GM12878 (cell line): ENCODE results near the gene CLEC16A. TPM values are rescaled to one million over a fixed set of nuclear protein-coding genes. Genes with fewer than 3 reads are reported as not detected.

ENCODE experiments used
- ATAC-seq: fragments of 200-7000 bp; cut with Tn5 transposase; 3 replicates; pipeline ENCODE4 v1.9.1; 2020; ENCODE audit warnings: mild to moderate bottlenecking, moderate library complexity
- BruUV-seq: library from RNA; stranded (reverse); fragments of 400-500 nt; replicated peaks from 2 replicates; lab custom pipeline; 2021; lab: Mats Ljungman, UMichigan
- CTCF ChIA-PET: fragments of 300-600 bp; sonication (Branson Sonifier 250); formaldehyde crosslinking; extraction: SDS; loops from one replicate; lab custom pipeline; 2021; ENCODE audit warnings: inconsistent platforms; lab: Yijun Ruan, JAX
- POLR2A ChIA-PET: fragments of 350-600 bp; formaldehyde crosslinking; extraction: SDS; loops from one replicate; lab custom pipeline; 2021; ENCODE audit warnings: inconsistent platforms; lab: Charles Lee
- RAD21 ChIA-PET: fragments of 300-600 bp; sonication (Branson Sonifier 250); formaldehyde crosslinking; loops from one replicate; lab custom pipeline; 2023; ENCODE audit warnings: antibody characterized with exemption; ENCODE audit not compliant: unreplicated experiment; lab: Charles Lee
- SMC1A ChIA-PET: fragments of 300-600 bp; sonication (Branson Sonifier 250); formaldehyde crosslinking; loops from one replicate; lab custom pipeline; 2023; ENCODE audit not compliant: unreplicated experiment, uncharacterized antibody; lab: Charles Lee
- DNase-seq: peaks from one replicate; pipeline ENCODE4 v3.0.0-alpha.2; 2011; ENCODE audit warnings: low read depth, low spot score
- FAIRE-seq: peaks from 3 replicates; lab custom pipeline; 2011; peaks lifted over from hg19 to GRCh38; lab: Jason Lieb, UNC
- H2AFZ ChIP-seq: 2 replicates; pipeline ENCODE4 v1.6.0; 2011; ENCODE audit warnings: low read depth, low read length, control low read depth; ENCODE audit not compliant: control insufficient read depth
- H3K27ac ChIP-seq: 2 replicates; pipeline ENCODE4 v1.5.1; 2011; ENCODE audit warnings: control low read depth; ENCODE audit not compliant: control insufficient read depth, insufficient read depth
- H3K27me3 ChIP-seq, 2 experiments: replicated peaks in 1 of 2; 2 replicates each; pipeline versions ENCODE4 v1.6.0 to v1.6.1; 2011; ENCODE audit warnings: low read length in 1 of 2; ENCODE audit not compliant: control insufficient read depth in 2 of 2, insufficient read depth in 2 of 2
- H3K36me3 ChIP-seq, 2 experiments: 2 replicates each; pipeline ENCODE4 v1.5.1; 2011; ENCODE audit warnings: low read length in 1 of 2; ENCODE audit not compliant: control insufficient read depth in 2 of 2, insufficient read depth in 2 of 2
- H3K4me1 ChIP-seq: 2 replicates; pipeline ENCODE4 v1.6.1; 2011; ENCODE audit warnings: mild to moderate bottlenecking, low read length, moderate library complexity, mixed read lengths; ENCODE audit not compliant: control insufficient read depth, insufficient read depth
- H3K4me2 ChIP-seq: 2 replicates; pipeline ENCODE4 v1.6.0; 2011; ENCODE audit warnings: control low read depth; ENCODE audit not compliant: control insufficient read depth, insufficient read depth
- H3K4me3 ChIP-seq: fragments of 200-600 bp; sonication (generic); 2 replicates; pipeline ENCODE4 v1.5.1; 2016
- H3K79me2 ChIP-seq: 2 replicates; pipeline ENCODE4 v1.6.0; 2011; ENCODE audit warnings: low read length; ENCODE audit not compliant: control insufficient read depth, insufficient read depth
- H3K9ac ChIP-seq: 2 replicates; pipeline ENCODE4 v1.8.0; 2011; ENCODE audit warnings: low read length, control low read depth, mixed read lengths; ENCODE audit not compliant: control insufficient read depth, insufficient read depth
- H3K9me3 ChIP-seq: replicated peaks from 3 replicates; pipeline ENCODE4 v1.5.1; 2011; ENCODE audit warnings: mild to moderate bottlenecking, low read length; ENCODE audit not compliant: control insufficient read depth, insufficient read depth
- H4K20me1 ChIP-seq: 2 replicates; pipeline ENCODE4 v1.6.0; 2011; ENCODE audit not compliant: control insufficient read depth, insufficient read depth
- BACH1 ChIP-seq: fragments of 450-650 bp; IDR thresholded peaks from 2 replicates; pipeline ENCODE4 v1.6.1; 2017; ENCODE audit warnings: mild to moderate bottlenecking, borderline replicate concordance
- TBL1XR1 ChIP-seq: IDR thresholded peaks from 2 replicates; pipeline ENCODE4 v1.6.1; 2012; ENCODE audit warnings: low read depth, low read length, improper control_type of control experiment
- WGBS: methylation state at CpG from one replicate; pipeline ENCODE4 v1.1.6; 2016; ENCODE audit warnings: low lambda C conversion rate; ENCODE audit not compliant: insufficient replicate concordance, insufficient coverage; ENCODE audit errors: missing lambda C conversion rate; 5-methylcytosine and 5-hydroxymethylcytosine counted together
- in situ Hi-C: fragments of 300-500 bp; cut with MboI; formaldehyde crosslinking; loops from 9 replicates; pipeline ENCODE4 v1.14.3; 2018; ENCODE audit warnings: mixed read lengths
- intact Hi-C: fragments of 100-400 bp; cut with micrococcal nuclease; formaldehyde crosslinking; loops from one replicate; pipeline ENCODE4 v1.14.2; 2022; ENCODE audit not compliant: unreplicated experiment
- polyA plus RNA-seq, 11 experiments: library from polyadenylated mRNA; depleted of rRNA in 4 of 11; unstranded in 6 of 11; stranded (reverse) in 5 of 11; fragments of >200 nt; fragmentation: Nextera tagmentation in 4 of 11; fragmentation: Illumina TruSeq in 1 of 11; extraction: Ambion mirVana in 4 of 11; extraction: Trizol in 1 of 11; gene quantifications; 1 replicate in 1 of 11; 2 replicates in 10 of 11; pipeline versions ENCODE4 v1.2.1 to v1.2.3, GENCODE V29; 2011 to 2016; ENCODE audit warnings: inconsistent platforms in 2 of 11, missing spikeins in 2 of 11, low read depth in 1 of 11
- total RNA-seq, 4 experiments: library from RNA; depleted of rRNA in 3 of 4; stranded (reverse); fragments of >200 nt in 3 of 4; fragmentation: Illumina TruSeq in 1 of 4; extraction: Trizol in 1 of 4; gene quantifications; 2 replicates each; pipeline versions ENCODE4 v1.2.1 to v1.2.3, GENCODE V29; 2013 to 2021
- TF ChIP-seq, protein P1 (sequence below): IDR thresholded peaks from 2 replicates; pipeline ENCODE4 v1.6.1; 2011; ENCODE audit warnings: borderline replicate concordance, low read depth, mild to moderate bottlenecking, moderate library complexity, mixed read lengths, low read length; ENCODE audit not compliant: insufficient read depth; ENCODE audit errors: extremely low read length
- TF ChIP-seq, protein P2 (sequence below): fragments of 150-350 bp; IDR thresholded peaks from 2 replicates; pipeline ENCODE4 v1.6.1; 2016; ENCODE audit warnings: low read depth, low read length
- TF ChIP-seq, protein P3 (sequence below): fragments of 150-350 bp; IDR thresholded peaks from 2 replicates; pipeline ENCODE4 v1.6.1; 2014; ENCODE audit warnings: mild to moderate bottlenecking, low read depth, low read length
- TF ChIP-seq, protein P4 (sequence below): fragments of 450-650 bp; IDR thresholded peaks from 2 replicates; pipeline ENCODE4 v1.6.1; 2017; ENCODE audit warnings: mild to moderate bottlenecking, moderate library complexity

CLEC16A gene
- total and polyA plus RNA-seq, 10 of the 15 experiments (the other 5 are each of a cell fraction or from before 2014, with no cell fraction given), result 1.5 to 28.8 (median 19.2) TPM

DNA sequence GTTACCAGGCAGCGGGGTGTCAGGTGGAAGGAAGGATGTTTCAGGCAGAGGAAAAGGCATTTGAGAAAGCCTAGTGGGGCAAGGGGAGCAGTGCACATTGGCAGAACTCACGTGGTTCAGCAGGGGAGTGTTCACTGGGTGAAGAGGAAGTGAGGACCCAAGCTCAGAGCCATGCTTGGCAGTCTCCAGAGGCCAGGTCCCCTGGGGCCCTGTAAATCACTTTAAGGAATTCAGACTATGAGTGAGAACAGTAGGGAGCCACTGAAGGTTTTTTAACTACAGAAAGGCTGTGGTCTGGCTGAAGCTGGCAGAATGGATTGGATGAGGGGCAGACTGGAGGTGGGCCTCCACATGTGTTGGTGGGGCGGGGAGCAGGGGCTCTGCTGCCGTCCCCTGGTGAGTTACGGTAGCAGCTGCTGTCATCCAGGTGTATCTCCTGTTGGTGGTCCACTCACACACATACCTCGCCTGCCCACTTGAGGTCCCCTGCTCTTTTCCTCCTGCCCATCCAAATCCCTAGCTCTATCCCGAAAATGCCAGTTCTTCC lies 5.1 kb downstream of the CLEC16A start (continued):
- TF ChIP-seq, protein P1, sequence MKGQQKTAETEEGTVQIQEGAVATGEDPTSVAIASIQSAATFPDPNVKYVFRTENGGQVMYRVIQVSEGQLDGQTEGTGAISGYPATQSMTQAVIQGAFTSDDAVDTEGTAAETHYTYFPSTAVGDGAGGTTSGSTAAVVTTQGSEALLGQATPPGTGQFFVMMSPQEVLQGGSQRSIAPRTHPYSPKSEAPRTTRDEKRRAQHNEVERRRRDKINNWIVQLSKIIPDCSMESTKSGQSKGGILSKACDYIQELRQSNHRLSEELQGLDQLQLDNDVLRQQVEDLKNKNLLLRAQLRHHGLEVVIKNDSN, result no peak
- TF ChIP-seq BACH1, result 0 out of 2 replicates have a peak, but pooled peaks have one; percentile 17
- TF ChIP-seq, all 136 proteins: peak for 44

DNA sequence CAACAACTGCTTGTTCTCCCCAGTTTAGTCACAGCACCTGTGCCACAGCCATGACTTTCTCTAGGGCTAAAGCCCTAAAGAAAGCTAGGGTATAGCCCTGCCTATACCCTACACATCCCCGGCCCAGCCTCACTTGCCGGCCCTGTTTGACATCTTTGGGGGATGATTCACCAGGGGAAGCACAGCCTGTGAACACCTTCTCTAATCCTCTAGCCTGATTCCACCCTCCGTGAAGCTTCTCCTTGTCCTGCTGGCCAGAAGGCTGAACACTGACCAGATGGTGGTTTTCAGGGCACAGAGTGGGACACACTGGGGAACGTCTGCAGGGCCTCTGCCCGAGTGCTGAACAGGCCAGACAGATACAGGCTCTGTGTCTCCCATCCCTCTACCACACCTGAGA lies 6.0 kb downstream of the CLEC16A start:
- ChIA-PET SMC1A (interaction anchor here (0.7 to 4.8 kb wide), 27 partner anchors 8 to 435 kb away, joined by 3 to 83 read pairs (median 4); partner anchors contain the start of genes CIITA, DEXI and SOCS1), CTCF (interaction anchor here (0.5 to 7.1 kb wide), 27 partner anchors 8 to 456 kb away, joined by 3 to 107 read pairs (median 5); partner anchors contain the start of genes DEXI and SOCS1), RAD21 (interaction anchor here (0.7 to 6.1 kb wide), 17 partner anchors 8 to 728 kb away, joined by 3 to 61 read pairs (median 5); partner anchors contain the start of genes CIITA, DEXI and SOCS1), POLR2A (interaction anchor here (0.5 to 4.3 kb wide), 15 partner anchors 8 to 423 kb away, joined by 3 to 38 read pairs (median 3); partner anchors contain the start of gene DEXI)
- H3K9me3 ChIP-seq, result no peaks in the 10 kb centered on the region
- ATAC-seq, result peak; percentile 16
- intact Hi-C loops (no loop called here), in situ Hi-C loops (loop anchor here (25.0 kb wide), 1 partner anchor 712 kb away; the partner anchor contains the start of gene SNN)
- no peak for DNase-seq
- H3K4me2 ChIP-seq, result peak overlapping the region; percentile 47; the same call in 1 of the 2 replicates
- peaks cover 66% of the 10 kb centered on the region for H3K79me2 ChIP-seq
- H4K20me1 ChIP-seq, result no peaks in the 10 kb centered on the region
- H3K27ac ChIP-seq, result no peak overlapping the region
- TSS peak; percentile 3 for BruUV-seq
- no peak overlapping the region for H2AFZ ChIP-seq
- no peak for FAIRE-seq
- H3K9ac ChIP-seq, result no peak overlapping the region
- H3K27me3 ChIP-seq, result no peaks in the 10 kb centered on the region
- no peaks in the 10 kb centered on the region for H3K36me3 ChIP-seq
- peak overlapping the region; percentile 5; the same call in 1 of the 2 replicates for H3K4me3 ChIP-seq
- whole genome bisulfite sequencing, result 60% methylated on average over 5 of the region's 5 CpGs
- peaks cover 33% of the 10 kb centered on the region for H3K4me1 ChIP-seq
- TF ChIP-seq, protein P2, sequence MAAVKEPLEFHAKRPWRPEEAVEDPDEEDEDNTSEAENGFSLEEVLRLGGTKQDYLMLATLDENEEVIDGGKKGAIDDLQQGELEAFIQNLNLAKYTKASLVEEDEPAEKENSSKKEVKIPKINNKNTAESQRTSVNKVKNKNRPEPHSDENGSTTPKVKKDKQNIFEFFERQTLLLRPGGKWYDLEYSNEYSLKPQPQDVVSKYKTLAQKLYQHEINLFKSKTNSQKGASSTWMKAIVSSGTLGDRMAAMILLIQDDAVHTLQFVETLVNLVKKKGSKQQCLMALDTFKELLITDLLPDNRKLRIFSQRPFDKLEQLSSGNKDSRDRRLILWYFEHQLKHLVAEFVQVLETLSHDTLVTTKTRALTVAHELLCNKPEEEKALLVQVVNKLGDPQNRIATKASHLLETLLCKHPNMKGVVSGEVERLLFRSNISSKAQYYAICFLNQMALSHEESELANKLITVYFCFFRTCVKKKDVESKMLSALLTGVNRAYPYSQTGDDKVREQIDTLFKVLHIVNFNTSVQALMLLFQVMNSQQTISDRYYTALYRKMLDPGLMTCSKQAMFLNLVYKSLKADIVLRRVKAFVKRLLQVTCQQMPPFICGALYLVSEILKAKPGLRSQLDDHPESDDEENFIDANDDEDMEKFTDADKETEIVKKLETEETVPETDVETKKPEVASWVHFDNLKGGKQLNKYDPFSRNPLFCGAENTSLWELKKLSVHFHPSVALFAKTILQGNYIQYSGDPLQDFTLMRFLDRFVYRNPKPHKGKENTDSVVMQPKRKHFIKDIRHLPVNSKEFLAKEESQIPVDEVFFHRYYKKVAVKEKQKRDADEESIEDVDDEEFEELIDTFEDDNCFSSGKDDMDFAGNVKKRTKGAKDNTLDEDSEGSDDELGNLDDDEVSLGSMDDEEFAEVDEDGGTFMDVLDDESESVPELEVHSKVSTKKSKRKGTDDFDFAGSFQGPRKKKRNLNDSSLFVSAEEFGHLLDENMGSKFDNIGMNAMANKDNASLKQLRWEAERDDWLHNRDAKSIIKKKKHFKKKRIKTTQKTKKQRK, result no peak
- TF ChIP-seq, protein P3, sequence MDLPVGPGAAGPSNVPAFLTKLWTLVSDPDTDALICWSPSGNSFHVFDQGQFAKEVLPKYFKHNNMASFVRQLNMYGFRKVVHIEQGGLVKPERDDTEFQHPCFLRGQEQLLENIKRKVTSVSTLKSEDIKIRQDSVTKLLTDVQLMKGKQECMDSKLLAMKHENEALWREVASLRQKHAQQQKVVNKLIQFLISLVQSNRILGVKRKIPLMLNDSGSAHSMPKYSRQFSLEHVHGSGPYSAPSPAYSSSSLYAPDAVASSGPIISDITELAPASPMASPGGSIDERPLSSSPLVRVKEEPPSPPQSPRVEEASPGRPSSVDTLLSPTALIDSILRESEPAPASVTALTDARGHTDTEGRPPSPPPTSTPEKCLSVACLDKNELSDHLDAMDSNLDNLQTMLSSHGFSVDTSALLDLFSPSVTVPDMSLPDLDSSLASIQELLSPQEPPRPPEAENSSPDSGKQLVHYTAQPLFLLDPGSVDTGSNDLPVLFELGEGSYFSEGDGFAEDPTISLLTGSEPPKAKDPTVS, result no peak
- TF ChIP-seq TBL1XR1, result no peak
- TF ChIP-seq, protein P4, sequence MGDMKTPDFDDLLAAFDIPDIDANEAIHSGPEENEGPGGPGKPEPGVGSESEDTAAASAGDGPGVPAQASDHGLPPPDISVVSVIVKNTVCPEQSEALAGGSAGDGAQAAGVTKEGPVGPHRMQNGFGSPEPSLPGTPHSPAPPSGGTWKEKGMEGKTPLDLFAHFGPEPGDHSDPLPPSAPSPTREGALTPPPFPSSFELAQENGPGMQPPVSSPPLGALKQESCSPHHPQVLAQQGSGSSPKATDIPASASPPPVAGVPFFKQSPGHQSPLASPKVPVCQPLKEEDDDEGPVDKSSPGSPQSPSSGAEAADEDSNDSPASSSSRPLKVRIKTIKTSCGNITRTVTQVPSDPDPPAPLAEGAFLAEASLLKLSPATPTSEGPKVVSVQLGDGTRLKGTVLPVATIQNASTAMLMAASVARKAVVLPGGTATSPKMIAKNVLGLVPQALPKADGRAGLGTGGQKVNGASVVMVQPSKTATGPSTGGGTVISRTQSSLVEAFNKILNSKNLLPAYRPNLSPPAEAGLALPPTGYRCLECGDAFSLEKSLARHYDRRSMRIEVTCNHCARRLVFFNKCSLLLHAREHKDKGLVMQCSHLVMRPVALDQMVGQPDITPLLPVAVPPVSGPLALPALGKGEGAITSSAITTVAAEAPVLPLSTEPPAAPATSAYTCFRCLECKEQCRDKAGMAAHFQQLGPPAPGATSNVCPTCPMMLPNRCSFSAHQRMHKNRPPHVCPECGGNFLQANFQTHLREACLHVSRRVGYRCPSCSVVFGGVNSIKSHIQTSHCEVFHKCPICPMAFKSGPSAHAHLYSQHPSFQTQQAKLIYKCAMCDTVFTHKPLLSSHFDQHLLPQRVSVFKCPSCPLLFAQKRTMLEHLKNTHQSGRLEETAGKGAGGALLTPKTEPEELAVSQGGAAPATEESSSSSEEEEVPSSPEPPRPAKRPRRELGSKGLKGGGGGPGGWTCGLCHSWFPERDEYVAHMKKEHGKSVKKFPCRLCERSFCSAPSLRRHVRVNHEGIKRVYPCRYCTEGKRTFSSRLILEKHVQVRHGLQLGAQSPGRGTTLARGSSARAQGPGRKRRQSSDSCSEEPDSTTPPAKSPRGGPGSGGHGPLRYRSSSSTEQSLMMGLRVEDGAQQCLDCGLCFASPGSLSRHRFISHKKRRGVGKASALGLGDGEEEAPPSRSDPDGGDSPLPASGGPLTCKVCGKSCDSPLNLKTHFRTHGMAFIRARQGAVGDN, result peak; percentile 17; the same call in 1 of the 2 replicates
